AG10803 (cell line): ENCODE data around the gene MED25.

ENCODE experiments used
- DNase-seq: peaks from one replicate; pipeline ENCODE4 v3.0.0; 2010; ENCODE audit warnings: low read depth
- H3K4me3 ChIP-seq: 2 replicates; pipeline ENCODE4 v1.5.1; 2011; ENCODE audit warnings: mild to moderate bottlenecking, low read length, control low read depth
- CTCF ChIP-seq: conservative IDR thresholded peaks from 2 replicates; pipeline ENCODE4 v1.5.1; 2011; ENCODE audit warnings: mild to moderate bottlenecking, low read length, control low read depth, inconsistent platforms

The MED25 gene

GRCh38 chr19:49798574-49798973 lies 19.5 kb upstream of the MED25 start:
- TF ChIP-seq CTCF: no peak
- no peak overlapping the region for H3K4me3 ChIP-seq
- no peak for DNase-seq

GRCh38 chr19:49799271-49799797 lies 18.8 kb upstream of the MED25 start:
- H3K4me3 ChIP-seq: no peak overlapping the region
- no peak for TF ChIP-seq CTCF
- no peak for DNase-seq

GRCh38 chr19:49799798-49800376 lies 18.2 kb upstream of the MED25 start:
- no peak for DNase-seq
- no peak for TF ChIP-seq CTCF
- no peak overlapping the region for H3K4me3 ChIP-seq

GRCh38 chr19:49800771-49801170 lies 17.3 kb upstream of the MED25 start:
- H3K4me3 ChIP-seq: no peak overlapping the region
- no peak for TF ChIP-seq CTCF
- DNase-seq: no peak

- no peak for TF ChIP-seq CTCF
- no peak overlapping the region for H3K4me3 ChIP-seq
- no peak for DNase-seq
These were observed 16.6 kb upstream of the MED25 start for GRCh38 chr19:49801401-49801888.

GRCh38 chr19:49801966-49802661 lies 16.0 kb upstream of the MED25 start:
- peak; percentile 84 for DNase-seq
- H3K4me3 ChIP-seq: peak overlapping the region; percentile 45
- peak; percentile 49 for TF ChIP-seq CTCF

GRCh38 chr19:49802836-49803528 lies 15.1 kb upstream of the MED25 start:
- DNase-seq: no peak
- TF ChIP-seq CTCF: no peak
- H3K4me3 ChIP-seq: no peak overlapping the region
